T-cell (primary cell): ENCODE data around the gene KLK5. TPM values are rescaled to one million over a fixed set of nuclear protein-coding genes. Genes with fewer than 3 reads are reported as not detected.

Experiments used
- ATAC-seq, 4 experiments: fragments of 200-7000 bp in 3 of 4; fragments of 150-1000 bp in 1 of 4; cut with Tn5 transposase; replicated peaks in 1 of 4; 1 replicate in 3 of 4; 2 replicates in 1 of 4; pipeline ENCODE4 v1.10.0; 2021; ENCODE audit warnings: moderate library complexity in 3 of 4, mild to moderate bottlenecking in 2 of 4, moderate number of reproducible peaks in 1 of 4
- CTCF ChIA-PET, 2 donors: fragments of 300-600 bp; sonication (Branson Sonifier 250); formaldehyde crosslinking; loops; one replicate each; lab custom pipeline; 2022; ENCODE audit warnings: antibody characterized with exemption in 2 of 2; lab: Charles Lee
- POLR2A ChIA-PET, 2 donors: fragments of 300-600 bp; sonication (Branson Sonifier 250); formaldehyde crosslinking; loops; one replicate each; lab custom pipeline; 2022; ENCODE audit warnings: antibody characterized with exemption in 2 of 2; lab: Charles Lee
- DNase-seq, 35 experiments: peaks; one replicate each; pipeline versions ENCODE4 v3.0.0 to v3.0.0-alpha.2; 2013 to 2023
- H3K27ac ChIP-seq: one replicate; pipeline ENCODE4 v1.5.1; 2013; ENCODE audit warnings: low read length
- H3K27me3 ChIP-seq, 2 experiments: replicated peaks in 1 of 2; 1 replicate in 1 of 2; 2 replicates in 1 of 2; pipeline versions ENCODE4 v1.6.1 to v1.7.0; 2013; ENCODE audit warnings: low read length in 1 of 2, mixed read lengths in 1 of 2; ENCODE audit not compliant: control insufficient read depth in 2 of 2, insufficient read depth in 2 of 2; ENCODE audit errors: extremely low read depth in 1 of 2
- H3K36me3 ChIP-seq, 2 donors: 1 replicate in 1 of 2; 2 replicates in 1 of 2; pipeline versions ENCODE4 v1.6.1 to v1.7.0; 2013; ENCODE audit warnings: low read length in 1 of 2; ENCODE audit not compliant: control insufficient read depth in 2 of 2, insufficient read depth in 1 of 2; ENCODE audit errors: extremely low read depth in 1 of 2
- H3K4me1 ChIP-seq, 2 experiments: 1 replicate in 1 of 2; 2 replicates in 1 of 2; pipeline versions ENCODE4 v1.6.1 to v1.7.0; 2013; ENCODE audit warnings: low read length in 2 of 2, mixed read lengths in 1 of 2; ENCODE audit not compliant: insufficient read depth in 2 of 2, control insufficient read depth in 1 of 2; ENCODE audit errors: extremely low read depth in 1 of 2
- H3K4me3 ChIP-seq, 2 donors: 1 replicate in 1 of 2; 2 replicates in 1 of 2; pipeline versions ENCODE4 v1.5.1 to v1.7.0; 2013; ENCODE audit warnings: mild to moderate bottlenecking in 2 of 2, low read length in 1 of 2, moderate library complexity in 1 of 2; ENCODE audit not compliant: control insufficient read depth in 1 of 2; ENCODE audit errors: extremely low read depth in 1 of 2
- H3K9me3 ChIP-seq: 2 replicates; pipeline ENCODE4 v1.7.0; 2013
- H3K27ac Mint-ChIP-seq, 2 donors: one replicate each; pipeline ENCODE4 v1.8.0; 2020 to 2021; ENCODE audit warnings: mild to moderate bottlenecking in 2 of 2, mixed read lengths in 2 of 2
- H3K27me3 Mint-ChIP-seq, 2 donors: one replicate each; pipeline ENCODE4 v1.8.0; 2021 to 2022; ENCODE audit warnings: mixed read lengths in 2 of 2
- H3K36me3 Mint-ChIP-seq: one replicate; pipeline ENCODE4 v1.8.0; 2021; ENCODE audit warnings: mixed read lengths
- H3K4me1 Mint-ChIP-seq, 3 donors: one replicate each; pipeline ENCODE4 v1.8.0; 2020 to 2022; ENCODE audit warnings: mixed read lengths in 3 of 3, mild to moderate bottlenecking in 1 of 3
- H3K4me3 Mint-ChIP-seq, 3 donors: one replicate each; pipeline ENCODE4 v1.8.0; 2020 to 2022; ENCODE audit warnings: mild to moderate bottlenecking in 3 of 3, mixed read lengths in 3 of 3, moderate library complexity in 3 of 3
- H3K9me3 Mint-ChIP-seq, 3 donors: one replicate each; pipeline ENCODE4 v1.8.0; 2020 to 2022; ENCODE audit warnings: mixed read lengths in 3 of 3
- WGBS: methylation state at CpG from one replicate; pipeline ENCODE4 v1.1.5; 2013; ENCODE audit warnings: missing lambda C conversion rate; ENCODE audit not compliant: insufficient coverage; 5-methylcytosine and 5-hydroxymethylcytosine counted together
- total RNA-seq, 35 experiments: library from RNA in 6 of 35; stranded (reverse) in 6 of 35; fragments of 120-200 nt in 1 of 35; gene quantifications; one replicate each; pipeline versions ENCODE4 v1.2.1 to v1.2.4 and lab custom pipeline; 2013 to 2026

Gene KLK5
- total RNA-seq, 5 donors from 2014 or later (not counting 1 experiment from before 2014, with no cell fraction given) = not detected

DNA sequence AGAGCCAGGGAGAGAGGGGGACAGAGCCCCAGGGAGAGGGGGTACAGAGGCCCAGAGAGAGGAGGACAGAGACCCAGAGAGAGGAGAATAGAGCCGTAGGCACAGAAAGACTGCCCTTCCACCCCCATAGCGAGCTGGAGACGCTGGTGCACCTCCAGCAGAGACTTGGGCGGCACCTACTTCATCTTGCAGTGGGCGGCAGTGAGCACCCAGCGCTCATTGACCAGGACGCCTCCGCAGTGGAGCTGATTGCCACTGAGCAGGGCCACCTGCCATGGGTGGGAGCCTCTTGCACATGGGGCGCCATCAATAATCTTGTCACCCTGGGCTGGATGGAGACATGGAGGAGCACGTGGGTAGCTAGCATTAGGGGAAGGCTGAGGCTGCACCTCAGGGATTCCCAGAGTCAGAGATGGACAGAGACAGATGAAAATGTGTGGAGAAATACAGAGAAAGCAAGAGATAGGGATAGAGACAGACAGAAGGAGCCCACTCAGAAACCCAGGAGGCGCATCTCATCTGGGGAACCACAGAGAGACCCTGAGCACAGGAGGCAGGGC, 28.8 kb upstream of the KLK5 start:
- Histone ChIP-seq H3K9me3 (no peaks in the 10 kb centered on the region), H3K36me3 (no peaks in the 10 kb centered on the region), H3K27ac (no peak overlapping the region), H3K27me3 (peaks cover 0 to 50% of the 10 kb centered on the region in 2 experiments), H3K4me1 (no peaks in the 10 kb centered on the region), H3K4me3 (no peak overlapping the region)
- no peak for ATAC-seq
- POLR2A ChIA-PET = no interaction called here
- H3K4me3 Mint-ChIP-seq = no peak overlapping the region
- CTCF ChIA-PET = no interaction called here
- H3K27me3 Mint-ChIP-seq = peaks cover 53 to 55% of the 10 kb centered on the region in 2 donors
- H3K27ac Mint-ChIP-seq = no peak overlapping the region
- no peaks in the 10 kb centered on the region for H3K4me1 Mint-ChIP-seq
- no peaks in the 10 kb centered on the region for H3K9me3 Mint-ChIP-seq
- H3K36me3 Mint-ChIP-seq = no peaks in the 10 kb centered on the region
- DNase-seq = no peak
- 63% methylated on average over 8 of the region's 11 CpGs for WGBS

GRCh38 chr19:50980208-50980607, 27.4 kb upstream of the KLK5 start:
- Histone ChIP-seq H3K27ac (no peak overlapping the region), H3K4me1 (no peaks in the 10 kb centered on the region), H3K4me3 (no peak overlapping the region), H3K36me3 (no peaks in the 10 kb centered on the region), H3K9me3 (no peaks in the 10 kb centered on the region), H3K27me3 (peaks cover 0 to 59% of the 10 kb centered on the region in 2 experiments)
- Mint-ChIP-seq H3K27me3 (peaks cover 55 to 58% of the 10 kb centered on the region in 2 donors), H3K4me3 (no peak overlapping the region), H3K27ac (no peak overlapping the region), H3K9me3 (no peaks in the 10 kb centered on the region), H3K36me3 (no peaks in the 10 kb centered on the region), H3K4me1 (no peaks in the 10 kb centered on the region)
- ChIA-PET CTCF (no interaction called here), POLR2A (no interaction called here)
- DNase-seq (no peak), ATAC-seq (no peak)
- 68% methylated on average over 13 of the region's 13 CpGs for WGBS

- no peaks in the 10 kb centered on the region for H3K4me1 ChIP-seq
- H3K36me3 ChIP-seq = no peaks in the 10 kb centered on the region
- WGBS = 53% methylated on average over 6 of the region's 8 CpGs
- H3K9me3 Mint-ChIP-seq = no peaks in the 10 kb centered on the region
- H3K36me3 Mint-ChIP-seq = no peaks in the 10 kb centered on the region
- POLR2A ChIA-PET = no interaction called here
- ATAC-seq (no peak), DNase-seq (no peak)
- H3K27ac Mint-ChIP-seq = no peak overlapping the region
- H3K4me3 Mint-ChIP-seq = no peak overlapping the region
- H3K27me3 Mint-ChIP-seq = peaks cover 51 to 56% of the 10 kb centered on the region in 2 donors
- CTCF ChIA-PET = no interaction called here
- H3K4me3 ChIP-seq = no peak overlapping the region
- H3K27me3 ChIP-seq = peaks cover 0 to 59% of the 10 kb centered on the region in 2 experiments
- H3K27ac ChIP-seq = no peak overlapping the region
- no peaks in the 10 kb centered on the region for H3K4me1 Mint-ChIP-seq
- no peaks in the 10 kb centered on the region for H3K9me3 ChIP-seq
These were observed 26.9 kb upstream of the KLK5 start for GRCh38 chr19:50979758-50980157.

DNA sequence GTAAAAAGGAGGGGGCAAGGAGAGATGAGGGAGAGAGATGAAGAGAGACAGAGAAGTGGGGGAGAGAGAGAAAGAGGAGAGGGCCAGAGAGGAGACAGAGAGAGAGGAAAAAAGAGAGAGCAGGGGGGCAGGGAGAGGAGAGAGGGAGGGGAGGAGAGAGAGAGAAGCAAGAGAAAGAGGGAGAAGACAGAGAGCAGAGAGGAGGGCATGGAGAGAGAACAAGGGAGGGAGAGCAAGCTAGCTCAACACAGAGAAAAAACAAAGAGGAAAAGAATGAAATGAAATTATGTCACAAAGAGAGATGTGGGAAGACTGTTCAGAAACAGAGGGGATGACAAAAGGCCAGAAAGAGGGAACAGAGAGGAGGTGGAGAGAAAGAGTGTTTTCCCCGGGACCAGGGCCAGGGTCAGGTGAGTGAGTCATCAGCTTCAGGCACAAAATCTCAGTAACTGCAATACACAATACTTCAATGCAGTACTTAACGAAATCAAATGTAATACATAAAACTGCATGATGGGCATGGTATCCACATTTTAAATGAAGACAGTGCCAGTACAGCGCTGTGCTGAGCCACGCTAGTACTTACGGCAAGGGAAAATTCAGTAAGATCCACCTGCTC, 26.0 kb upstream of the KLK5 start:
- no peak overlapping the region for H3K27ac Mint-ChIP-seq
- H3K27me3 Mint-ChIP-seq = peaks cover 53 to 57% of the 10 kb centered on the region in 2 donors
- H3K36me3 Mint-ChIP-seq = no peaks in the 10 kb centered on the region
- Histone ChIP-seq H3K36me3 (no peaks in the 10 kb centered on the region), H3K27ac (no peak overlapping the region), H3K9me3 (no peaks in the 10 kb centered on the region), H3K4me1 (no peaks in the 10 kb centered on the region), H3K27me3 (peaks cover 0 to 52% of the 10 kb centered on the region in 2 experiments), H3K4me3 (no peak overlapping the region)
- H3K9me3 Mint-ChIP-seq = no peaks in the 10 kb centered on the region
- ChIA-PET CTCF (no interaction called here), POLR2A (no interaction called here)
- 82% methylated on average over 4 of the region's 5 CpGs for WGBS
- no peaks in the 10 kb centered on the region for H3K4me1 Mint-ChIP-seq
- ATAC-seq = no peak
- DNase-seq = no peak
- no peak overlapping the region for H3K4me3 Mint-ChIP-seq

GRCh38 chr19:50977626-50978025, 24.8 kb upstream of the KLK5 start:
- Histone ChIP-seq H3K4me1 (no peaks in the 10 kb centered on the region), H3K27ac (no peak overlapping the region), H3K36me3 (no peaks in the 10 kb centered on the region), H3K9me3 (no peaks in the 10 kb centered on the region), H3K27me3 (peaks cover 0 to 53% of the 10 kb centered on the region in 2 experiments), H3K4me3 (no peak overlapping the region)
- no peak overlapping the region for H3K27ac Mint-ChIP-seq
- DNase-seq = no peak
- ATAC-seq = no peak
- no peaks in the 10 kb centered on the region for H3K36me3 Mint-ChIP-seq
- no peaks in the 10 kb centered on the region for H3K9me3 Mint-ChIP-seq
- 75% methylated on average over 1 of the region's 4 CpGs for WGBS
- no peaks in the 10 kb centered on the region for H3K4me1 Mint-ChIP-seq
- H3K4me3 Mint-ChIP-seq = no peak overlapping the region
- ChIA-PET CTCF (no interaction called here), POLR2A (no interaction called here)
- H3K27me3 Mint-ChIP-seq = peaks cover 59 to 66% of the 10 kb centered on the region in 2 donors

GRCh38 chr19:50975766-50976165, 22.9 kb upstream of the KLK5 start:
- Mint-ChIP-seq H3K27me3 (peaks cover 49 to 62% of the 10 kb centered on the region in 2 donors), H3K4me3 (no peak overlapping the region), H3K9me3 (no peaks in the 10 kb centered on the region), H3K36me3 (no peaks in the 10 kb centered on the region), H3K4me1 (no peaks in the 10 kb centered on the region), H3K27ac (no peak overlapping the region)
- ATAC-seq = no peak
- no peak for DNase-seq
- Histone ChIP-seq H3K27ac (no peak overlapping the region), H3K4me3 (no peak overlapping the region), H3K27me3 (peaks cover 0 to 54% of the 10 kb centered on the region in 2 experiments), H3K9me3 (no peaks in the 10 kb centered on the region), H3K4me1 (no peaks in the 10 kb centered on the region), H3K36me3 (no peaks in the 10 kb centered on the region)
- POLR2A ChIA-PET = no interaction called here
- 39% methylated on average over 5 of the region's 8 CpGs for WGBS
- CTCF ChIA-PET = no interaction called here
